MCF 10A (cell line): ENCODE results near the gene PAPOLG. TPM values are rescaled to one million over a fixed set of nuclear protein-coding genes. Genes with fewer than 3 reads are reported as not detected.
"Not testable (repeated sequence)": the region's sequence is repeated elsewhere in the genome, so short reads cannot be mapped to it uniquely, and the experiment has no call there.

Experiments
- BruUV-seq: library from RNA; stranded (reverse); fragments of 400-500 nt; replicated peaks from 2 replicates; lab custom pipeline; 2021; lab: Mats Ljungman, UMichigan
- CTCF ChIA-PET: fragments of 300-600 bp; sonication (Branson Sonifier 250); formaldehyde crosslinking; extraction: SDS; loops from one replicate; lab custom pipeline; 2021; ENCODE audit warnings: antibody characterized with exemption, inconsistent platforms; lab: Yijun Ruan, JAX
- POLR2A ChIA-PET: fragments of 300-600, 350-650 bp; sonication (Branson Sonifier 250); formaldehyde crosslinking; extraction: SDS; loops from one replicate; lab custom pipeline; 2020; ENCODE audit warnings: antibody characterized with exemption, inconsistent platforms; lab: Yijun Ruan, JAX
- DNase-seq: peaks from one replicate; pipeline ENCODE4 v3.0.0-alpha.2; 2018; ENCODE audit not compliant: unreplicated experiment
- H3K27ac Mint-ChIP-seq: one replicate; pipeline ENCODE4 v1.8.0; 2022; ENCODE audit warnings: mild to moderate bottlenecking, low read depth, mixed read lengths; ENCODE audit not compliant: unreplicated experiment
- H3K27me3 Mint-ChIP-seq: one replicate; pipeline ENCODE4 v1.8.0; 2022; ENCODE audit warnings: mixed read lengths; ENCODE audit not compliant: insufficient read depth, unreplicated experiment
- H3K36me3 Mint-ChIP-seq: one replicate; pipeline ENCODE4 v1.8.0; 2022; ENCODE audit warnings: mild to moderate bottlenecking, moderate library complexity, mixed read lengths; ENCODE audit not compliant: insufficient read depth, unreplicated experiment
- H3K4me1 Mint-ChIP-seq: one replicate; pipeline ENCODE4 v1.8.0; 2022; ENCODE audit warnings: mixed read lengths; ENCODE audit not compliant: insufficient read depth, unreplicated experiment
- H3K4me3 Mint-ChIP-seq: one replicate; pipeline ENCODE4 v1.8.0; 2022; ENCODE audit warnings: mild to moderate bottlenecking, moderate library complexity, mixed read lengths; ENCODE audit not compliant: unreplicated experiment
- H3K9me3 Mint-ChIP-seq: one replicate; pipeline ENCODE4 v1.8.0; 2022; ENCODE audit warnings: mixed read lengths; ENCODE audit not compliant: unreplicated experiment
- CTCF ChIP-seq: fragments of 200-600 bp; IDR thresholded peaks from one replicate; pipeline ENCODE4 v1.8.0; 2022; ENCODE audit warnings: antibody characterized with exemption, mild to moderate bottlenecking; ENCODE audit not compliant: unreplicated experiment
- intact Hi-C: fragments of 100-400 bp; cut with micrococcal nuclease; formaldehyde crosslinking; loops from 2 replicates; pipeline ENCODE4 v1.14.1; 2022
- total RNA-seq: library from RNA; stranded (reverse); gene quantifications from 2 replicates; pipeline ENCODE4 v1.2.3, GENCODE V29; 2022

The PAPOLG gene
- total RNA-seq, 1 experiment from 2014 or later, result 16.9 TPM

- TF ChIP-seq CTCF, result no peak
- Mint-ChIP-seq H3K36me3 (peaks cover 6% of the 10 kb centered on the region), H3K27me3 (peaks cover 1% of the 10 kb centered on the region), H3K9me3 (no peaks in the 10 kb centered on the region), H3K27ac (no peak overlapping the region), H3K4me1 (no peaks in the 10 kb centered on the region), H3K4me3 (no peak overlapping the region)
- no TSS peak for BruUV-seq
- DNase-seq, result no peak
- ChIA-PET POLR2A (no interaction called here), CTCF (no interaction called here)
- intact Hi-C loops, result no loop called here
These were observed 52.3 kb downstream of the PAPOLG start for GRCh38 chr2:60808330-60808801.

GRCh38 chr2:60811491-60812375 is 55.7 kb downstream of the PAPOLG start:
- intact Hi-C loops, result no loop called here
- H3K27me3 Mint-ChIP-seq, result peaks cover 25% of the 10 kb centered on the region
- H3K4me1 Mint-ChIP-seq, result no peaks in the 10 kb centered on the region
- H3K36me3 Mint-ChIP-seq, result no peaks in the 10 kb centered on the region
- no peak overlapping the region for H3K4me3 Mint-ChIP-seq
- H3K27ac Mint-ChIP-seq, result no peak overlapping the region
- ChIA-PET CTCF (interaction anchor here (1.0 kb wide), 1 partner anchor 10 kb away, joined by 3 read pairs; no protein-coding TSS in a partner anchor), POLR2A (no interaction called here)
- H3K9me3 Mint-ChIP-seq, result no peaks in the 10 kb centered on the region
- no TSS peak for BruUV-seq
- TF ChIP-seq CTCF, result no peak
- DNase-seq, result no peak

- H3K9me3 Mint-ChIP-seq, BruUV-seq, H3K27ac Mint-ChIP-seq, intact Hi-C loops, H3K4me1 Mint-ChIP-seq, H3K36me3 Mint-ChIP-seq, H3K4me3 Mint-ChIP-seq, DNase-seq: not testable (repeated sequence)
- H3K27me3 Mint-ChIP-seq, result peaks cover 25% of the 10 kb centered on the region
- POLR2A ChIA-PET, result interaction anchor here (1.3 kb wide), 1 partner anchor 65 kb away, joined by 4 read pairs; the partner anchor contains the start of gene REL
- CTCF ChIA-PET, result interaction anchor here (0.6 to 0.9 kb wide), 3 partner anchors 22 to 752 kb away, joined by 3 read pairs; no protein-coding TSS in a partner anchor
These were observed 61.1 kb downstream of the PAPOLG start for GRCh38 chr2:60817191-60817590.

- peaks cover 25% of the 10 kb centered on the region for H3K27me3 Mint-ChIP-seq
- no peak overlapping the region for H3K27ac Mint-ChIP-seq
- TF ChIP-seq CTCF, result no peak
- no TSS peak for BruUV-seq
- DNase-seq, result peak; percentile 19
- no peaks in the 10 kb centered on the region for H3K36me3 Mint-ChIP-seq
- POLR2A ChIA-PET, result interaction anchor here (0.7 to 1.3 kb wide), 2 partner anchors 63 to 326 kb away, joined by 3 to 4 read pairs; partner anchors contain the start of gene REL
- no peaks in the 10 kb centered on the region for H3K4me1 Mint-ChIP-seq
- CTCF ChIA-PET, result interaction anchor here (0.6 to 0.9 kb wide), 2 partner anchors 326 to 751 kb away, joined by 3 read pairs; no protein-coding TSS in a partner anchor
- no peak overlapping the region for H3K4me3 Mint-ChIP-seq
- intact Hi-C loops, result no loop called here
- H3K9me3 Mint-ChIP-seq, result no peaks in the 10 kb centered on the region
These were observed 62.2 kb downstream of the PAPOLG start for GRCh38 chr2:60818272-60818671.
